SK-N-SH (cell line): ENCODE data around the gene SMAP1. TPM values are rescaled to one million over a fixed set of nuclear protein-coding genes. Genes with fewer than 3 reads are reported as not detected.

ENCODE experiments used
- CTCF ChIA-PET: fragments of 300-600, 350-600 bp; formaldehyde crosslinking; extraction: SDS; loops from one replicate; lab custom pipeline; 2021; lab: Yijun Ruan, JAX
- POLR2A ChIA-PET: fragments of 350-600 bp; sonication (Branson Sonifier 250); formaldehyde crosslinking; extraction: SDS; loops from one replicate; lab custom pipeline; 2020; ENCODE audit warnings: antibody characterized with exemption, inconsistent platforms; lab: Yijun Ruan, JAX
- DNase-seq: peaks from one replicate; pipeline ENCODE4 v3.0.0; 2012
- H2AFZ ChIP-seq: fragments of 200-600 bp; sonication (generic); 2 replicates; pipeline ENCODE4 v1.8.1; 2016; ENCODE audit warnings: antibody characterized with exemption, mild to moderate bottlenecking, low read depth
- H3F3A ChIP-seq: fragments of 200-600 bp; sonication (generic); replicated peaks from 2 replicates; pipeline ENCODE3; 2016; ENCODE audit warnings: antibody characterized with exemption, mild to moderate bottlenecking; ENCODE audit not compliant: insufficient read depth
- H3K27ac ChIP-seq, 2 experiments: fragments of 200-500 bp in 1 of 2; fragments of 200-600 bp in 1 of 2; sonication (Bioruptor generic) in 1 of 2; sonication (generic), shearing (Covaris generic) in 1 of 2; 2 replicates each; pipeline versions ENCODE4 v1.5.1 to v1.6.1; 2014 to 2016; ENCODE audit warnings: low read depth in 2 of 2, inconsistent platforms in 1 of 2, low read length in 1 of 2, mild to moderate bottlenecking in 1 of 2, mixed read lengths in 1 of 2
- H3K27me3 ChIP-seq: fragments of 200-600 bp; sonication (generic), shearing (Covaris generic); 2 replicates; pipeline ENCODE4 v1.6.1; 2016; ENCODE audit warnings: mixed run types; ENCODE audit not compliant: insufficient read depth
- H3K36me3 ChIP-seq, 2 experiments: fragments of 200-500 bp in 1 of 2; fragments of 200-600 bp in 1 of 2; sonication (Bioruptor generic) in 1 of 2; sonication (generic) in 1 of 2; replicated peaks in 1 of 2; 2 replicates each; pipeline versions ENCODE3 to v1.5.1; 2014 to 2016; ENCODE audit warnings: low read length in 1 of 2, mild to moderate bottlenecking in 1 of 2; ENCODE audit not compliant: insufficient read depth in 2 of 2, control insufficient read depth in 1 of 2
- H3K4me1 ChIP-seq, 2 experiments: fragments of 200-500 bp in 1 of 2; fragments of 200-600 bp in 1 of 2; sonication (Bioruptor generic) in 1 of 2; sonication (generic), shearing (Covaris generic) in 1 of 2; 2 replicates each; pipeline versions ENCODE4 v1.5.1 to v1.6.1; 2014 to 2016; ENCODE audit warnings: low read depth in 1 of 2, low read length in 1 of 2, mixed run types in 1 of 2; ENCODE audit not compliant: insufficient read depth in 2 of 2, control insufficient read depth in 1 of 2
- H3K4me2 ChIP-seq: fragments of 200-600 bp; sonication (generic), shearing (Covaris generic); 2 replicates; pipeline ENCODE4 v1.6.1; 2017; ENCODE audit warnings: mixed run types
- H3K4me3 ChIP-seq, 2 experiments: fragments of 200-500 bp in 1 of 2; fragments of 200-600 bp in 1 of 2; sonication (Bioruptor generic) in 1 of 2; sonication (generic), shearing (Covaris generic) in 1 of 2; 2 replicates each; pipeline versions ENCODE4 v1.5.1 to v1.8.1; 2014 to 2016; ENCODE audit warnings: low read depth in 2 of 2, inconsistent platforms in 1 of 2, low read length in 1 of 2, mild to moderate bottlenecking in 1 of 2, mixed read lengths in 1 of 2, moderate library complexity in 1 of 2
- H3K79me2 ChIP-seq: fragments of 200-600 bp; sonication (generic); 2 replicates; pipeline ENCODE4 v1.8.1; 2017; ENCODE audit warnings: mild to moderate bottlenecking; ENCODE audit not compliant: insufficient read depth
- H3K9ac ChIP-seq: fragments of 200-600 bp; sonication (generic); 2 replicates; pipeline ENCODE4 v1.6.1; 2017; ENCODE audit warnings: mixed run types
- H3K9me2 ChIP-seq: fragments of 200-600 bp; sonication (generic); 2 replicates; pipeline ENCODE4 v1.6.1; 2017; ENCODE audit warnings: mixed run types
- H3K9me3 ChIP-seq: fragments of 200-600 bp; sonication (generic); 2 replicates; pipeline ENCODE4 v1.6.1; 2017; ENCODE audit warnings: mixed run types, mild to moderate bottlenecking, moderate library complexity
- H4K20me1 ChIP-seq: fragments of 200-600 bp; sonication (generic); 2 replicates; pipeline ENCODE4 v1.6.1; 2017; ENCODE audit warnings: mild to moderate bottlenecking, mixed run types; ENCODE audit not compliant: insufficient read depth
- CHD2 ChIP-seq: fragments of 150-350 bp; IDR thresholded peaks from 2 replicates; pipeline ENCODE4 v1.6.1; 2018; ENCODE audit warnings: low read length; ENCODE audit not compliant: partially characterized antibody
- EZH2phosphoT487 ChIP-seq: fragments of 200-600 bp; sonication (generic); IDR thresholded peaks from 2 replicates; pipeline ENCODE4 v1.6.1; 2017; ENCODE audit warnings: low read depth, mixed run types, mild to moderate bottlenecking, antibody characterized with exemption, moderate library complexity, borderline replicate concordance
- FOXM1 ChIP-seq: IDR thresholded peaks from 2 replicates; pipeline ENCODE4 v1.4.0; 2012; ENCODE audit warnings: low read depth, mild to moderate bottlenecking
- GABPA ChIP-seq: IDR thresholded peaks from 2 replicates; pipeline ENCODE4 v1.4.0; 2012; ENCODE audit warnings: low read depth, mild to moderate bottlenecking
- GATA2 ChIP-seq: sonication (generic); formaldehyde crosslinking; IDR thresholded peaks from 2 replicates; pipeline ENCODE4 v1.5.0; 2020; ENCODE audit warnings: mild to moderate bottlenecking, missing genetic modification reagents
- MXI1 ChIP-seq: IDR thresholded peaks from 2 replicates; pipeline ENCODE4 v1.6.1; 2012; ENCODE audit warnings: mild to moderate bottlenecking, low read depth, low read length, improper control_type of control experiment
- NFIC ChIP-seq: IDR thresholded peaks from 2 replicates; pipeline ENCODE4 v1.4.0; 2012; ENCODE audit warnings: borderline replicate concordance
- POLR2AphosphoS5 ChIP-seq: IDR thresholded peaks from 2 replicates; pipeline ENCODE4 v1.6.1; 2012; ENCODE audit warnings: low read depth, low read length
- RCOR1 ChIP-seq: fragments of 150-350 bp; IDR thresholded peaks from 2 replicates; pipeline ENCODE4 v1.6.1; 2017; ENCODE audit warnings: antibody characterized with exemption, low read length
- SIN3A ChIP-seq: IDR thresholded peaks from 2 replicates; pipeline ENCODE4 v1.6.1; 2012; ENCODE audit warnings: low read depth, mild to moderate bottlenecking, low read length, moderate library complexity, borderline replicate concordance
- YY1 ChIP-seq: IDR thresholded peaks from 2 replicates; pipeline ENCODE4 v1.4.0; 2012; ENCODE audit warnings: low read depth, mild to moderate bottlenecking
- WGBS: methylation state at CpG from one replicate; pipeline ENCODE4 v1.1.6; 2017; ENCODE audit warnings: low lambda C conversion rate; 5-methylcytosine and 5-hydroxymethylcytosine counted together
- polyA plus RNA-seq, 3 experiments: library from polyadenylated mRNA; depleted of rRNA; stranded (reverse); fragments of >200 nt; gene quantifications; 2 replicates each; pipeline ENCODE4 v1.2.3, GENCODE V29; 2012
- TF ChIP-seq, protein P1 (sequence below): fragments of 150-350 bp; IDR thresholded peaks from 2 replicates; pipeline ENCODE4 v1.6.1; 2017; ENCODE audit warnings: antibody characterized with exemption, low read length, low read depth, borderline replicate concordance
- TF ChIP-seq, protein P2 (sequence below): IDR thresholded peaks from 2 replicates; pipeline ENCODE4 v1.6.1; 2012; ENCODE audit warnings: mild to moderate bottlenecking, low read depth, low read length, moderate library complexity
- TF ChIP-seq, protein P3 (sequence below): fragments of 150-350 bp; IDR thresholded peaks from 2 replicates; pipeline ENCODE4 v1.6.1; 2016; ENCODE audit warnings: mild to moderate bottlenecking, low read depth, low read length

Gene SMAP1
- polyA plus RNA-seq, 1 of the 3 experiments (the other 2 are of a cell fraction), result 12.6 TPM

DNA sequence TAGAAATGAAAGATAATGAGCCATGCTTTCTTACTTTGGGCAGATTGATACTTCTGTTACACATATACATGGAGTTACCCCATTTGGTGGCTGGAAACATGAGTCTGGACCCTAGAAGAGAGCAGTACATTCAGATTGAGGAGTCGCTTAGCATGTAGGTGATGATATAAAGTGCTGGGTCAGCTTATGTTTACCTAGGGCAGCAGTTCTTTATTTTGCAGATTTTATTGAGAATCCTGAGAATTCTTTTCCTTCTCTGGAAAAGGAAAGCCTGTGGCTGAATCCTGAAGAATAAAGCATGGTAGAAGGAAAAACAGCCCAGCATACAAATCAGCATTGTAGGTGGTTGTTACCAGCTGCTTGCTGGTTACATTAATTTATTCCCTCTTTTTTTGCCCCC, 91.2 kb downstream of the SMAP1 start:
- ChIA-PET CTCF (interaction anchor here (1.0 kb wide), 1 partner anchor 28 kb away, joined by 3 read pairs; no protein-coding TSS in a partner anchor), POLR2A (interaction anchor here (0.6 kb wide), 1 partner anchor 280 kb away, joined by 3 read pairs; no protein-coding TSS in a partner anchor)
- H4K20me1 ChIP-seq, result no peaks in the 10 kb centered on the region
- H3K79me2 ChIP-seq, result no peaks in the 10 kb centered on the region
- H3F3A ChIP-seq, result no peaks in the 10 kb centered on the region
- no peak overlapping the region for H3K4me3 ChIP-seq
- TF ChIP-seq SIN3A (no peak), YY1 (no peak), CHD2 (no peak), FOXM1 (no peak)
- TF ChIP-seq, protein P1, sequence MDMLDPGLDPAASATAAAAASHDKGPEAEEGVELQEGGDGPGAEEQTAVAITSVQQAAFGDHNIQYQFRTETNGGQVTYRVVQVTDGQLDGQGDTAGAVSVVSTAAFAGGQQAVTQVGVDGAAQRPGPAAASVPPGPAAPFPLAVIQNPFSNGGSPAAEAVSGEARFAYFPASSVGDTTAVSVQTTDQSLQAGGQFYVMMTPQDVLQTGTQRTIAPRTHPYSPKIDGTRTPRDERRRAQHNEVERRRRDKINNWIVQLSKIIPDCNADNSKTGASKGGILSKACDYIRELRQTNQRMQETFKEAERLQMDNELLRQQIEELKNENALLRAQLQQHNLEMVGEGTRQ, result no peak
- TF ChIP-seq, protein P2, sequence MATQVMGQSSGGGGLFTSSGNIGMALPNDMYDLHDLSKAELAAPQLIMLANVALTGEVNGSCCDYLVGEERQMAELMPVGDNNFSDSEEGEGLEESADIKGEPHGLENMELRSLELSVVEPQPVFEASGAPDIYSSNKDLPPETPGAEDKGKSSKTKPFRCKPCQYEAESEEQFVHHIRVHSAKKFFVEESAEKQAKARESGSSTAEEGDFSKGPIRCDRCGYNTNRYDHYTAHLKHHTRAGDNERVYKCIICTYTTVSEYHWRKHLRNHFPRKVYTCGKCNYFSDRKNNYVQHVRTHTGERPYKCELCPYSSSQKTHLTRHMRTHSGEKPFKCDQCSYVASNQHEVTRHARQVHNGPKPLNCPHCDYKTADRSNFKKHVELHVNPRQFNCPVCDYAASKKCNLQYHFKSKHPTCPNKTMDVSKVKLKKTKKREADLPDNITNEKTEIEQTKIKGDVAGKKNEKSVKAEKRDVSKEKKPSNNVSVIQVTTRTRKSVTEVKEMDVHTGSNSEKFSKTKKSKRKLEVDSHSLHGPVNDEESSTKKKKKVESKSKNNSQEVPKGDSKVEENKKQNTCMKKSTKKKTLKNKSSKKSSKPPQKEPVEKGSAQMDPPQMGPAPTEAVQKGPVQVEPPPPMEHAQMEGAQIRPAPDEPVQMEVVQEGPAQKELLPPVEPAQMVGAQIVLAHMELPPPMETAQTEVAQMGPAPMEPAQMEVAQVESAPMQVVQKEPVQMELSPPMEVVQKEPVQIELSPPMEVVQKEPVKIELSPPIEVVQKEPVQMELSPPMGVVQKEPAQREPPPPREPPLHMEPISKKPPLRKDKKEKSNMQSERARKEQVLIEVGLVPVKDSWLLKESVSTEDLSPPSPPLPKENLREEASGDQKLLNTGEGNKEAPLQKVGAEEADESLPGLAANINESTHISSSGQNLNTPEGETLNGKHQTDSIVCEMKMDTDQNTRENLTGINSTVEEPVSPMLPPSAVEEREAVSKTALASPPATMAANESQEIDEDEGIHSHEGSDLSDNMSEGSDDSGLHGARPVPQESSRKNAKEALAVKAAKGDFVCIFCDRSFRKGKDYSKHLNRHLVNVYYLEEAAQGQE, result no peak
- no peak overlapping the region for H2AFZ ChIP-seq
- H3K27me3 ChIP-seq, result no peaks in the 10 kb centered on the region
- WGBS, result 33% methylated on average over 1 of the region's 1 CpG
- DNase-seq, result no peak
- no peak overlapping the region for H3K27ac ChIP-seq
- no peak overlapping the region for H3K4me2 ChIP-seq
- H3K4me1 ChIP-seq, result no peaks in the 10 kb centered on the region; a peak in 1 of 4 replicates
- no peak overlapping the region for H3K9ac ChIP-seq
- H3K9me3 ChIP-seq, result no peaks in the 10 kb centered on the region
- H3K36me3 ChIP-seq, result peaks cover 7 to 13% of the 10 kb centered on the region in 2 experiments
- H3K9me2 ChIP-seq, result no peaks in the 10 kb centered on the region

DNA sequence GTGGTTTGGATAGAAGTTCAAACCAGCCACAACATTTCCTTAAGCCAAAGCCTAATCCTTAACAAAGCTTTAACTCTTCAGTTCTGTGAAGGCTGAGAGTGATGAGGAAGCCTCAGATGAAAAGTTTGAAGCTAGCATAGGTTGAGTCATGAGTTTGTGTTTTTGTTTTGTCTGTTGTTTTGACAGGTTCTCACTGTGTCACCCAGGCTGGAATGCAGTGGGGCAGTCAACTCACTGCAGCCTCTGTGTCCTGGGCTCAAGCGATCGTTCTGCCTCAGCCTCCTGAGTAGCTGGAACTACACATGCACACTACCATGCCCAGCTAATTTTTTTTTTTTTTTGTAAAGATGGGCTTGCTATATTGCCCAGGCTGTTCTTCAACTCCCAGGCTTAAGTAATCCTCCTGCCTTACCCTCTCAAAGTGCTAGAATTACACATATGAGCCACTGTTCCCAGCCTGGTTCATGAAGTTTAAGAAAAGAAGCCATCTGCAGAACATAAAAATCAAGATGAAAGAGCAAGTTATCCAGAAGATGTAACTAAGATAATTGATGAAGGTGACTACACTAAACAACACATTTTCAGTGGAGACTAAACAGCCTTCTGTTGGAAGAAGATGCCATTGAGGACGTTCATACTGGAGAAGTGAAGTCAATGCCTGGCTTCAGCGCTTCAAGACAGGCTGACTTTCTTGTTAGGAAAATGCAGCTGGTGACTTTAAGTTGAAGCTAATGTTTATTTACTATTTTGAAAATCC, 96.2 kb downstream of the SMAP1 start:
- no peak overlapping the region for H3K9ac ChIP-seq
- TF ChIP-seq RCOR1, result no peak
- no peak for TF ChIP-seq EZH2phosphoT487
- no peak for TF ChIP-seq FOXM1
- no peak for TF ChIP-seq POLR2AphosphoS5
- TF ChIP-seq, protein P3, sequence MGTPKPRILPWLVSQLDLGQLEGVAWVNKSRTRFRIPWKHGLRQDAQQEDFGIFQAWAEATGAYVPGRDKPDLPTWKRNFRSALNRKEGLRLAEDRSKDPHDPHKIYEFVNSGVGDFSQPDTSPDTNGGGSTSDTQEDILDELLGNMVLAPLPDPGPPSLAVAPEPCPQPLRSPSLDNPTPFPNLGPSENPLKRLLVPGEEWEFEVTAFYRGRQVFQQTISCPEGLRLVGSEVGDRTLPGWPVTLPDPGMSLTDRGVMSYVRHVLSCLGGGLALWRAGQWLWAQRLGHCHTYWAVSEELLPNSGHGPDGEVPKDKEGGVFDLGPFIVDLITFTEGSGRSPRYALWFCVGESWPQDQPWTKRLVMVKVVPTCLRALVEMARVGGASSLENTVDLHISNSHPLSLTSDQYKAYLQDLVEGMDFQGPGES, result no peak
- TF ChIP-seq YY1, result no peak
- TF ChIP-seq NFIC, result no peak
- TF ChIP-seq SIN3A, result no peak
- TF ChIP-seq GABPA, result no peak
- no peak for TF ChIP-seq MXI1
- no peak for TF ChIP-seq GATA2 (CRISPR knock-in tag)
- TF ChIP-seq, protein P2, result no peak
- TF ChIP-seq CHD2, result no peak
- no peaks in the 10 kb centered on the region for H3K27me3 ChIP-seq
- H3K79me2 ChIP-seq, result peaks cover 10% of the 10 kb centered on the region; the same call in 1 of the 2 replicates
- WGBS, result 95% methylated on average over 4 of the region's 4 CpGs
- H3K4me1 ChIP-seq, result no peaks in the 10 kb centered on the region; a peak in 1 of 4 replicates
- ChIA-PET CTCF (interaction anchor here (0.8 kb wide), 1 partner anchor 77 kb away, joined by 3 read pairs; no protein-coding TSS in a partner anchor), POLR2A (no interaction called here)
- no peaks in the 10 kb centered on the region for H3K9me3 ChIP-seq
- H4K20me1 ChIP-seq, result no peaks in the 10 kb centered on the region
- no peaks in the 10 kb centered on the region for H3K36me3 ChIP-seq
- H3F3A ChIP-seq, result no peaks in the 10 kb centered on the region
- H3K4me3 ChIP-seq, result no peak overlapping the region
- no peak overlapping the region for H3K27ac ChIP-seq
- H3K4me2 ChIP-seq, result no peak overlapping the region
- no peak overlapping the region for H2AFZ ChIP-seq
- no peak for DNase-seq
- no peaks in the 10 kb centered on the region for H3K9me2 ChIP-seq
